CD4-positive, alpha-beta memory T cell (primary cell): ENCODE measurements around the gene RABGAP1L. TPM values are rescaled to one million over a fixed set of nuclear protein-coding genes. Genes with fewer than 3 reads are reported as not detected.
"Not testable (repeated sequence)": the region's sequence is repeated elsewhere in the genome, so short reads cannot be mapped to it uniquely, and the experiment has no call there.

ENCODE experiments used
- CTCF ChIA-PET: fragments of 350-600 bp; sonication (Branson Sonifier 250); formaldehyde crosslinking; loops from one replicate; lab custom pipeline; 2021; ENCODE audit warnings: inconsistent platforms; ENCODE audit not compliant: partially characterized antibody; lab: Charles Lee
- POLR2A ChIA-PET: fragments of 350-600 bp; sonication (Branson Sonifier 250); formaldehyde crosslinking; loops from one replicate; lab custom pipeline; 2021; ENCODE audit not compliant: partially characterized antibody; lab: Charles Lee
- DNase-seq, 5 donors: peaks; one replicate each; pipeline versions ENCODE4 v3.0.0 to v3.0.0-alpha.2; 2020 to 2022; ENCODE audit warnings: mixed read lengths in 1 of 5
- H3K27ac ChIP-seq: one replicate; pipeline ENCODE4 v1.7.0; 2013; ENCODE audit warnings: low read depth, low read length
- H3K27me3 ChIP-seq: 2 replicates; pipeline ENCODE4 v1.7.0; 2013; ENCODE audit warnings: mild to moderate bottlenecking, low read length, moderate library complexity; ENCODE audit not compliant: insufficient read depth
- H3K36me3 ChIP-seq: 2 replicates; pipeline ENCODE4 v1.7.0; 2013; ENCODE audit warnings: mild to moderate bottlenecking, low read length, moderate library complexity; ENCODE audit not compliant: insufficient read depth
- H3K4me1 ChIP-seq: 2 replicates; pipeline ENCODE4 v1.7.0; 2013; ENCODE audit warnings: mild to moderate bottlenecking, low read length, moderate library complexity; ENCODE audit not compliant: insufficient read depth
- H3K4me3 ChIP-seq, 2 donors: one replicate each; pipeline ENCODE4 v1.7.0; 2013; ENCODE audit warnings: low read length in 2 of 2, mild to moderate bottlenecking in 1 of 2
- H3K9me3 ChIP-seq, 2 donors: one replicate each; pipeline ENCODE4 v1.7.0; 2013; ENCODE audit warnings: low read length in 2 of 2, control low read depth in 1 of 2; ENCODE audit not compliant: control insufficient read depth in 1 of 2
- H3K27ac Mint-ChIP-seq, 7 donors: one replicate each; pipeline ENCODE4 v1.8.0; 2020 to 2021; ENCODE audit warnings: mixed read lengths in 7 of 7, mild to moderate bottlenecking in 6 of 7, inconsistent platforms in 3 of 7, moderate library complexity in 3 of 7
- H3K27me3 Mint-ChIP-seq, 2 donors: one replicate each; pipeline ENCODE4 v1.8.0; 2020 to 2021; ENCODE audit warnings: mixed read lengths in 2 of 2
- H3K36me3 Mint-ChIP-seq, 2 donors: one replicate each; pipeline ENCODE4 v1.8.0; 2020 to 2021; ENCODE audit warnings: mixed read lengths in 2 of 2, inconsistent platforms in 1 of 2, mild to moderate bottlenecking in 1 of 2
- H3K4me1 Mint-ChIP-seq, 4 donors: one replicate each; pipeline ENCODE4 v1.8.0; 2020 to 2021; ENCODE audit warnings: mixed read lengths in 4 of 4, mild to moderate bottlenecking in 1 of 4
- H3K4me3 Mint-ChIP-seq, 8 donors: one replicate each; pipeline ENCODE4 v1.8.0; 2020 to 2021; ENCODE audit warnings: mixed read lengths in 8 of 8, mild to moderate bottlenecking in 7 of 8, moderate library complexity in 6 of 8, inconsistent platforms in 3 of 8
- H3K9me3 Mint-ChIP-seq, 8 donors: one replicate each; pipeline ENCODE4 v1.8.0; 2020 to 2021; ENCODE audit warnings: mixed read lengths in 8 of 8, mild to moderate bottlenecking in 5 of 8, inconsistent platforms in 3 of 8, moderate library complexity in 1 of 8
- intact Hi-C: fragments of 100-400 bp; cut with micrococcal nuclease; formaldehyde crosslinking; loops from one replicate; pipeline ENCODE4 v1.15.1; 2023
- polyA plus RNA-seq, 2 donors: library from polyadenylated mRNA; unstranded; fragments of 300-500 nt; fragmentation: Illumina TruSeq; gene quantifications; one replicate each; pipeline ENCODE4 v1.2.3, GENCODE V29; 2021
- total RNA-seq, 2 experiments: library from RNA; stranded (reverse); gene quantifications; one replicate each; pipeline ENCODE4 v1.2.3, GENCODE V29; 2021

The RABGAP1L gene
- total and polyA plus RNA-seq, 4 experiments from 2014 or later, result 75.7 to 114 (median 96.8) TPM

DNA sequence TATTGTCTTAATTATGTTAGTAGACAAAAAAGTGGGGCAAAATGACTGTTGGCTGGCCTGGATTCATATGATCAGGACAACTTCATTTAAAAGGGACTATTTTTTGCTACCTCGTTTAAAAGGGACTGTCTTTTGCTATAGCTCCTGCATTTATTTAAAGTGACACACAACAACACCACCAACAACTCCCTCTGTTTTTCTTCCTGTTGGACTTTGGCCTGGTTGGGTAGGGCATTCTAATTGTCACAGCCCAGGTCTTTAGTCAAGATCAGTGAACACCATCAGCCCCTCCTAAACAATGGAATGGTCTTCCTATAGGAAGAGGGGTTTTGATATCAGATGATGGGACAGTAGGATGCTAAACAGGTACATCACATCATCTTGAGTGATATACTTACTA is 530.2 kb downstream of the RABGAP1L start:
- no peak for DNase-seq
- Mint-ChIP-seq H3K4me3 (no peak overlapping the region), H3K9me3 (peaks cover 0 to 2% (median 0%) of the 10 kb centered on the region in 8 donors), H3K27me3 (no peaks in the 10 kb centered on the region), H3K36me3 (peaks cover 7 to 23% of the 10 kb centered on the region in 2 donors), H3K4me1 (peaks cover 0 to 6% (median 4%) of the 10 kb centered on the region in 4 donors), H3K27ac (no peak overlapping the region)
- H3K36me3 ChIP-seq, result no peaks in the 10 kb centered on the region
- no peaks in the 10 kb centered on the region for H3K27me3 ChIP-seq
- H3K4me1 ChIP-seq, result no peaks in the 10 kb centered on the region
- H3K4me3 ChIP-seq, result no peak overlapping the region
- no peak overlapping the region for H3K27ac ChIP-seq
- ChIA-PET CTCF (no interaction called here), POLR2A (no interaction called here)
- intact Hi-C loops, result no loop called here
- no peaks in the 10 kb centered on the region for H3K9me3 ChIP-seq

DNA sequence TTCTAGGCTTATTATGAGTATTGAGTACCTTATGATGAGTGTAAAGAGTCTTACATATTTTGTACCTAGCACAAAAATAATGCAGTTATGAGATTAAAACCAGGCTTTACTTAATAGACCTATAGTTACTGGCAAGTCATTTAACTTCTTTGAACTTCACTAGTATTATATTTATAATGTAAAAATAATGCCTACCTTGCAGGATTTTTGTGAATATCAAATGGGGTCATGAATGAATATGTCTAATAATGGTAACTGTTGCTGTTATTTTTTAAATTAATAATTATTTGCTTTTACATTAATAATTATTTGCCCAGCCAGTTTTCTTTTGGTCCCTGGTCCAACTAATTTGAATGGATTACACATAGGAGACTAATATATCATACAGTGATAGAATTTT is 530.9 kb downstream of the RABGAP1L start:
- Histone ChIP-seq H3K27me3 (no peaks in the 10 kb centered on the region), H3K4me3 (no peak overlapping the region), H3K4me1 (no peaks in the 10 kb centered on the region), H3K36me3 (no peaks in the 10 kb centered on the region), H3K27ac (no peak overlapping the region), H3K9me3 (no peaks in the 10 kb centered on the region)
- ChIA-PET CTCF (interaction anchor here (0.7 kb wide), 1 partner anchor 31 kb away, joined by 4 read pairs; no protein-coding TSS in a partner anchor), POLR2A (no interaction called here)
- DNase-seq, result no peak
- Mint-ChIP-seq H3K4me1 (peaks cover 0 to 6% (median 3%) of the 10 kb centered on the region in 4 donors), H3K9me3 (peaks cover 0 to 2% (median 0%) of the 10 kb centered on the region in 8 donors), H3K27me3 (no peaks in the 10 kb centered on the region), H3K27ac (no peak overlapping the region), H3K36me3 (peaks cover 6 to 20% of the 10 kb centered on the region in 2 donors), H3K4me3 (no peak overlapping the region)
- intact Hi-C loops, result no loop called here

DNA sequence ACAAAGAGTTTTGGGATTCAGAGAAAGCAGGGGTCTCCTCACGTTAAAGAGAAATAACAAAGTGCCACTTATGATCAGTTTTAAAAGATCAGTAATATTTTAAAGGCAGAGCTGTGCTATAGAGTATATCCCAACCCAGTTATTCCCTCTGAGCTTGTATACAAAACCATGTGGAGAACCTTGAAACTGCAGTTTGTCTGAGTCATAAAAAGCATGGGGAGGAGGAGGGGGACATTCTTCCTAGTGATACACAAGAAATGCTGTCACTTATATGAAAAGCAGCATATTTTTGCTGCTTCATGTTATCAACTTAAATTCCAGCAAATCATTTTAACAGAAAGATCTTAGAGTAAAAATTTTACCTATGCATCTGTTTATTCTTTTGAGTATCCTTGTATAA is 533.0 kb downstream of the RABGAP1L start:
- H3K4me1 Mint-ChIP-seq, result no peaks in the 10 kb centered on the region
- H3K4me1 ChIP-seq, result no peaks in the 10 kb centered on the region
- no peaks in the 10 kb centered on the region for H3K27me3 ChIP-seq
- DNase-seq, result no peak
- no peaks in the 10 kb centered on the region for H3K9me3 ChIP-seq
- H3K4me3 Mint-ChIP-seq, result no peak overlapping the region
- peaks cover 3 to 23% of the 10 kb centered on the region in 2 donors for H3K36me3 Mint-ChIP-seq
- no peak overlapping the region for H3K27ac ChIP-seq
- CTCF ChIA-PET, result no interaction called here
- POLR2A ChIA-PET, result no interaction called here
- no peaks in the 10 kb centered on the region for H3K27me3 Mint-ChIP-seq
- no peak overlapping the region for H3K4me3 ChIP-seq
- no peak overlapping the region for H3K27ac Mint-ChIP-seq
- intact Hi-C loops, result no loop called here
- H3K9me3 Mint-ChIP-seq, result peaks cover 0 to 2% (median 0%) of the 10 kb centered on the region in 8 donors
- no peaks in the 10 kb centered on the region for H3K36me3 ChIP-seq

DNA sequence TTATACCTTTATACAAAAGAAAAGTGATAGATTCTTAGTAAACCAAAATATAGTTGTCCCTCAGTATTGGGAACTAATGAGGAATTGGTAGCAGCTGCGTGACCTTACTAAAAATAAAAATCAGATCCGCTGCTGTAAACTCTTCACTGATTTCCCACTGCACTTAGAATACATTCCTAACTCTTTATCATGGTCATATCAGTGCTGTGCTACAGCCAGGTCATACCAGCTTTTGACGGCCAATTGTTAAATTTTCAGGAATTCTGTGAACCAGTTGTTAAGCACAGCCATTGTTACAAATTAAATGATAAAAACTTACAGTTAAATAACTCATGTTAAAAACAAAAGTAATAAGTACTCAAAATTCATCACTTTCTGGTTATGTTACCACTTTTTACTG is 533.8 kb downstream of the RABGAP1L start:
- no peak overlapping the region for H3K27ac ChIP-seq
- CTCF ChIA-PET, result no interaction called here

DNA sequence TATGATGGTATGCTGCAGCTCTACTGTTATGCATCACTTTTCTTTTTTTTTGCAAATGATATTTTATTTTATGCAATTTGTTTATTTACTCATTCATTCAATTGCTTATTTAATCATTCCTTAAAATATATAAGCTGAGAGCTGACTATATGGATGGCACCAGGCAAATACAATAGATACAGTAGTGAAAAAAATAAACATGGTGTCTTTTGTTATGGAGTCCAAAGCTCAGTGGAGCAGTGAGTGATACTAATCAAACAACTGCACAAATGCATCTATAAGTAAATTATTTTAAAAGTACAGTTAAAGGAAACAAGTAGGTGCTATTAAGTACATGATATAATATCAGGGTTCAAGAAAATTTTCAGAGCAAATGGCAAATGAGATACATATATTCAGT is 534.2 kb downstream of the RABGAP1L start:
- H3K36me3 Mint-ChIP-seq, result peaks cover 3 to 23% of the 10 kb centered on the region in 2 donors
- POLR2A ChIA-PET, H3K27me3 Mint-ChIP-seq, intact Hi-C loops, H3K9me3 ChIP-seq, H3K27me3 ChIP-seq, DNase-seq, H3K27ac Mint-ChIP-seq, H3K36me3 ChIP-seq, H3K4me1 Mint-ChIP-seq, CTCF ChIA-PET, H3K27ac ChIP-seq, H3K4me3 ChIP-seq, H3K4me3 Mint-ChIP-seq, H3K4me1 ChIP-seq, H3K9me3 Mint-ChIP-seq: not testable (repeated sequence)

More for the DNA sequence above, 533.8 kb downstream of the RABGAP1L start:
- H3K36me3 ChIP-seq, result no peaks in the 10 kb centered on the region
- no peak overlapping the region for H3K4me3 Mint-ChIP-seq
- H3K4me1 Mint-ChIP-seq, result no peaks in the 10 kb centered on the region
- H3K4me1 ChIP-seq, result no peaks in the 10 kb centered on the region
- POLR2A ChIA-PET, result no interaction called here
- H3K9me3 Mint-ChIP-seq, result peaks cover 0 to 2% (median 0%) of the 10 kb centered on the region in 8 donors
- H3K27me3 Mint-ChIP-seq, result no peaks in the 10 kb centered on the region
- no peak for DNase-seq
- no peak overlapping the region for H3K27ac Mint-ChIP-seq
- H3K27me3 ChIP-seq, result no peaks in the 10 kb centered on the region
- no peaks in the 10 kb centered on the region for H3K9me3 ChIP-seq
- peaks cover 3 to 23% of the 10 kb centered on the region in 2 donors for H3K36me3 Mint-ChIP-seq
- H3K4me3 ChIP-seq, result no peak overlapping the region
- intact Hi-C loops, result no loop called here

DNA sequence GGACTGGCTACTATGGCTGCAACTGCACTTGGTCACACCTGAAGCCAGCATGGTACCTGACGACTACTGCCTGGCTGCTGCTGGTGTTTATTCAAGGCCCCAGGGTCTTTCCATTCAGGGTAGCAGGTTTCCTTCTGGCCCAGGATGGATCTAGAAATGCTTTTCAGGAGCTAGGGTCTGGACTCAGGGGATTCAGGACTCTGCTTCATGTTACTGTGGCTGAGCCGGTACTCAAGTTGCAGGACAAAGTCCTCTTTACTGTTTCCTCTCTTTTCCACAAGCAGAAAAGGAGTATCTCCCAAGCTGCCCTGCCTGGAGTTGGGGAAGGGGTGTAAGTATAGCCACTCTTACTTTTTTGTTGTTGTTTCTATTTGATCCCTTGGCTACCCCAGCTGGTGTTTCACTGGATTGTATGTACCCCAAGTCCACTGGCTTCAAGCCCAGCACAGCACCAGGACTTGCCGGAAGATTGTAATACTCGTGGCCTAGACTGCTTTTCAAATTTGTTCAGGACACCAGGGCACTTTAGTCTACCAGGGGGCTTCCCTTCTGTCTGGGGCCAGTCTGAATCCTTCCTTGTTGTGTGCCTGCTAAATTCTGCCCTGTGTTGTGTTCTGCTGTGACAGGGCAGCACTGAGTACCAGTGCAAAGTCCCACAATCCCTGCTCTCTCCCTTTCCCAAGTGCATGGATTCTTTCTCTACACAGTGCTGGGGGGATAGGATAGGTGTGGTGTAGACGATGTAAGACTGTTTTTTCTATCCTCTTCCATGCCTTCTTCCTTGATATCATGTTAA is 536.9 kb downstream of the RABGAP1L start:
- Histone ChIP-seq H3K27ac (no peak overlapping the region), H3K4me1 (no peaks in the 10 kb centered on the region), H3K27me3 (no peaks in the 10 kb centered on the region), H3K9me3 (no peaks in the 10 kb centered on the region), H3K4me3 (no peak overlapping the region), H3K36me3 (no peaks in the 10 kb centered on the region)
- intact Hi-C loops, result no loop called here
- Mint-ChIP-seq H3K36me3 (peaks cover 11 to 25% of the 10 kb centered on the region in 2 donors), H3K27ac (peak overlapping the region in 1 of 7 donors; percentile 64), H3K9me3 (peaks cover 0 to 2% (median 0%) of the 10 kb centered on the region in 8 donors), H3K4me3 (no peak overlapping the region), H3K4me1 (no peaks in the 10 kb centered on the region), H3K27me3 (no peaks in the 10 kb centered on the region)
- CTCF ChIA-PET, result no interaction called here
- POLR2A ChIA-PET, result no interaction called here
- DNase-seq, result no peak

DNA sequence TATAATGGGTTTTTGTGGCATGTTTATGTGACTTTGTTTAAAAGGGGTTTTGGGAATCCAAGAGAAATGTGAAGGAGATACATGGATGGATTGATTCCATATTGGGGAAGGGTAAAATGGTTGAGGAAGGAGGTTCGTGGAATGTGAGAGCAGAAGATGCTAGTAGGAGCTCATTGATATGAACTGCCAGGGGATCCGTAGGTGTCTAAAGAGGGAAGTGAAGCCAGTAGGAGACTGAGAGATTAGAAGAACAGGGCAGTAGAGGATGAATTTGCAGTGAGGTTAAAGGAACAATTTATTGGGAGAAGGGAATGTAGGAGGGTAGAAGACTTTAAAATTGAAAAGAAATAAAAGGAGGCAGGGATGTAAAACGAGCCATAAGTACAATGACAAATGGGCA is 541.0 kb downstream of the RABGAP1L start:
- CTCF ChIA-PET, result no interaction called here
- H3K36me3 ChIP-seq, result no peaks in the 10 kb centered on the region
- H3K27ac ChIP-seq, result no peak overlapping the region
- H3K27me3 Mint-ChIP-seq, result no peaks in the 10 kb centered on the region
- DNase-seq, result no peak
- H3K9me3 ChIP-seq, result no peaks in the 10 kb centered on the region
- peaks cover 17 to 19% of the 10 kb centered on the region in 2 donors for H3K36me3 Mint-ChIP-seq
- no peak overlapping the region for H3K4me3 Mint-ChIP-seq
- H3K4me3 ChIP-seq, result no peak overlapping the region
- H3K9me3 Mint-ChIP-seq, result no peaks in the 10 kb centered on the region
- H3K27me3 ChIP-seq, result no peaks in the 10 kb centered on the region
- H3K27ac Mint-ChIP-seq, result peak overlapping the region in 2 of 7 donors; percentile 19 to 26
- no peaks in the 10 kb centered on the region for H3K4me1 Mint-ChIP-seq
- POLR2A ChIA-PET, result no interaction called here
- intact Hi-C loops, result no loop called here
- no peaks in the 10 kb centered on the region for H3K4me1 ChIP-seq
